EL (cell line): Measurements from ENCODE around the gene PHF19.

Source experiments
- DNase-seq: peaks from one replicate; pipeline ENCODE4 v3.0.0-alpha.2; 2016

PHF19 gene

GRCh38 chr9:120872791-120873502, 4.0 kb downstream of the PHF19 start:
- DNase-seq = no peak

- DNase-seq = no peak
Measured at GRCh38 chr9:120870206-120870605, 6.8 kb downstream of the PHF19 start.

GRCh38 chr9:120869726-120870125, 7.3 kb downstream of the PHF19 start:
- no peak for DNase-seq

DNA sequence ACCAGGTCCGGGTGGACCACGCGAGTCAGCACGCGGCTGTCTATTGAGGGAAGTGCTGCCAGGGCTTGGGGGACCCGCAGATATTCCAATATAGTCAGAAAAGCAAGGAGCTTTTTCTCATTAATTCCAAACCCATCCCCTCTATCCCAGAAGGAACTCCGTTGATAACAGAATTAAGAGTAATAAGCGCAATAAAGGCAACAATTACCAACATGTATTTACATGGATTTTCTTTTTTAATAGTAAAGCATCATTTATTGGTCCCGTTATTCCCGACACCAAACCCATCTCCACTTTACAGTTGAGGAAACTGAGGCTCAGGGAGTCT, 7.7 kb downstream of the PHF19 start:
- no peak for DNase-seq

- DNase-seq = peak; percentile 97
Measured at GRCh38 chr9:120868676-120869359, 8.2 kb downstream of the PHF19 start.

GRCh38 chr9:120868339-120868675, 8.7 kb downstream of the PHF19 start:
- no peak for DNase-seq

- DNase-seq = no peak
Measured at GRCh38 chr9:120867676-120868338, 9.2 kb downstream of the PHF19 start.

DNA sequence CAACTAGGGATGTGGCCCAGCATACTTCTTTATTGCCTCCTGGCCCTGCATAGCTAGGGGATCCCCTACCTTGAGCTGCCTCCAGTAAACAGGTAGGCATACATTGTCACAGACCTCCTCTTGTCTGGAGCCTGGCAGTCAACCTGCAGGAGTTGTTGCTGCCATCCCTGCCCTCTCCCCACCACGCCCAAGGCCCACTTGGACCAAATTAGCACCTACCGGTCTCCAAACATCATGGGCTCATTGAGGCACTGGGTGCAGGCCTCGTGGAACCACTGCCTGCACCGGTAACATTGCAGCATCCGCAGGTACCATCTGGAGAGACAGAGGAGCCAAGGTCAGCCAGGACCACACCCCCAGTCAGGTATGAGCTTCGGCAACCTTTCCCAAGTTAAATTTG, 10.3 kb downstream of the PHF19 start:
- DNase-seq = no peak

- DNase-seq = no peak
Measured at GRCh38 chr9:120865809-120866208, 11.2 kb downstream of the PHF19 start.

GRCh38 chr9:120865176-120865575, 11.8 kb downstream of the PHF19 start:
- DNase-seq = no peak

DNA sequence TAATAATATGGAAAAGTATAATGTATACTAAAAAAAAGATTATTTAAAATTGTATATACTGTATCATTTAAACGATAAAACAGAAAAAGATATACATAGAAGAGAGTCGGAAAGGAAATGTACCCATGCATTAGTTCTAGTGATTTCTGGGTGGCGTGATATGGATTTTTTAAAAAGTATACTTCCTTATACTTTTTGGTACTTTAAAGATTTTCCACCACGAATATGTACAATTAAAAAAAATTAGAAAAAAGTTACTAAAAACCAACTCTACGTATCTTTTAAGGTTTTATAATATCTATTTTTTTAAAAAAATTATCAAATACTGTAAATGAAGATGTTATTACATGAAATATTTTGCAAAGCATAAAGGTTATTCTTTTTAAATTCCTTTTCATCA, 12.3 kb downstream of the PHF19 start:
- no peak for DNase-seq

DNA sequence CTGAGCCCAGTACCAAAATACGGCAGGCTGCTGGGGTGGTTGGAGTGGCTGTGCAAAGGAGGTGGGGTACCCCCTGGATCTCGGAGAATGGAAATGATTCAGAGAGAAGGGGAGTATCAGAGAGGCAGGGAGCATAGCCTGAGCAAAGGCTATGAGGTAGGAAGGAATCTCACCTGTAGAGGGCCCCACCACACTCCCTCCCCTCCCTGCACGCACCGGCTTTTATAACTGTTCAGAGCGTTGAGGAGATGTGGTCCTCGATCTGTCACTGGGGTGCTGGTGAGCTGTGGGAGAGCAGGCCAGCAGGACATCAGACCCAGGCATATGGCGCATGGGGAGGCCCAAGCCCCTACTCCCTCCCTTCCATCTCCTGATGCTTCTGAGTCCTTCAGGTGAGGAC, 13.2 kb downstream of the PHF19 start:
- DNase-seq = no peak

DNA sequence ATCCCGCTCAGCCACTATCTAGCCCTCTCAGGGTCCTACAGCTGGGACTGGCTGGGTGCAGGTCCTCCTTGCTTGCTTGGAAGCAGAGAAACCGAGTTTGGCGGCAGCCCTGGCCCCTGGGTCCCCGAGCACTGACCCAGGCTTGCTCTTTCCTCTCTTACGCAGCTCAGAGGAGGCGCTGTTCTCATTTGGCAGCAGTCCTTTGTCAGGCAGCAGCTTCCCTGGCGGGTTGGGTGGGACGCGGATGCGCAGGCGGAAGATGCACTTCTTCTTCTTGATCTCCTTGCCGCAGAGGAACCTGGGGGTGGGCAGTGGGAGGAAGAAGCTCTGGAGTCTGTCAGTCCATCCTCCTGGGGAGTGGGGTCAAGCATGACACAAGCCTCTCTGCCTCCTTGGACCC, 14.5 kb downstream of the PHF19 start:
- no peak for DNase-seq

- no peak for DNase-seq
Measured at GRCh38 chr9:120861935-120862334, 15.1 kb downstream of the PHF19 start.

DNA sequence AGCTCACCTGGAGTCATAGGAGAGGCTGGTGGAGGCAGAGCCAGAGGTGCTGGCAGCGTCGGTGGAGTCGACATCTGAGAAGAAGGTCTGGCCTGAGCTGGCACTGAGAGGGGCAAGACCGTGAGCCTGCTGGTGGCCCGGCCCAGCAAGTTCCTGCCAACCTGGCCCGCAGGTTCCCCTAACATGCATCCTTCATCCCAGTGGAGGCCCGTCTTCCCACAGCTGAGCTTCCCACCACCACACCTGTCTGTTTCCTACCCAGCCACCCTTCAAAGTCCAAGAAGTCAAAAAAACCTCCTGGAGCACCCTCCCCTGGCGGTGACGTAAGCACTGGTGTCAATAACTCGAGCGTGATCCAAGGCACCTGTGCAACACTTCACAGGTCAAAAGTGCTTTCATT, 16.9 kb downstream of the PHF19 start:
- no peak for DNase-seq

- DNase-seq = no peak
Measured at GRCh38 chr9:120859361-120859760, 17.6 kb downstream of the PHF19 start.

DNA sequence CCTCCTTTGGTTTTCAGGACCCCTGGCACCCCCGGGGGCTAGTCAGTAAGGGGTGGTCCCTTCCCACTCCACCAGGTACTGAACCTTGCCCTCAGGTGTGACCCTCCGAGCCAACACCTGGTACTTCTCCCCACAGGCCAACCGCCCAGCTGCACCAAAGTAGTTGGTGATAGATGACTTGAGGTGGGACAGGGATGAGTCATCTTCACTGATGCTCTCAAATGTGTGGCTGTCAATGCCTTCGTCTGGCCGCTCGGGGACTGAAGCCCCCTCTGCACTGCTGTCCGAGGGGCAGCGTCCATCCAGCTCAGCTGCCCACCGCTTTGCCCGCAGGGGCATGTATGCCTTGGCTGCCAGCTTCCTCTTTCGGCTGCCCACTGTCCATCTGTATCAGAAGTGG, 19.1 kb downstream of the PHF19 start:
- no peak for DNase-seq

DNA sequence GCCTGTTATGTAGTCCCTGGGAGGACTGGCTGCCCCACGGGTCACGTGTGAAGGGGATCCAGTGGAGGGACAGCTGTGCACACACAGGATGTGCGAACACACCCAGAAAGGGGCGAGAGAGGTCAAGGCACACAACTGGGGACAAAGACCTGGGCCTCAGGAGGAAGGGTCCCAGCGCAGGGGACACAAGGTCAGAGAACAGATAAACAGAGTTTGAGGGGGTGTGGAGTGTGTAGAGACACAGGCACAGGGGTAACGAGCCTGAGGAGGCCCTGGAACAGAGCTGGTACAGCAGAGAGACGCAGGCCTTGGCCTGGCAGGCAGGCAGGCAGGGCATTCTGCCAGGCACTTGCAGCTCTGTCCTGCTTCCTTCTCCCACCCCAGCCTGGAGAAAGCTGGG, 19.5 kb downstream of the PHF19 start:
- DNase-seq = no peak

DNA sequence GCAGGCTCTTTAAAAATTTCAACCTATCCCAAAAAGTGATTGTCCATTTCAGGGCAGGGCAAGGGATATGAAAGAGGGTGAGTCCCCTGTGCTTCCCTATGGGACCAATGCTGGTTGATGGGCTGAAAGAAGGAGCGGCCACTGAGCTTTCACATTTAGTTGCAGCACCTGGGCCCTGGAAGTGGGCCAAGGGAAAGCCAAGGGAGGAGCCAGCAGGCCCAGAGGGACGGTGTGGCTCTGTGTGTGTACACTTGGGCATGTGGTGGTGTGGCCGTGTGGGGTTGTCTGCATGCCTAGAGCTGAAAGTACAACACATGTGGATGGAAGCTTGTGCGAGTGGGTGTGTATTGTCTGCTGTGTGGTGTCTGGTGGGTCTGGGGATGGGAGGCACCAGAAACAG, 20.3 kb downstream of the PHF19 start:
- no peak for DNase-seq

GRCh38 chr9:120855827-120856670, 20.9 kb downstream of the PHF19 start:
- no peak for DNase-seq

- DNase-seq = no peak
Measured at GRCh38 chr9:120854596-120855327, 22.2 kb downstream of the PHF19 start.

- DNase-seq = no peak
Measured at GRCh38 chr9:120853198-120853597, 23.8 kb downstream of the PHF19 start.
